CD4-positive, CD25-positive, alpha-beta regulatory T cell (primary cell): ENCODE data around the gene FBF1. TPM values are rescaled to one million over a fixed set of nuclear protein-coding genes. Genes with fewer than 3 reads are reported as not detected.
"Not testable (repeated sequence)": the region's sequence is repeated elsewhere in the genome, so short reads cannot be mapped to it uniquely, and the experiment has no call there.

ENCODE experiments used
- ATAC-seq, 2 donors: fragments of 150-1000 bp; cut with Tn5 transposase; one replicate each; pipeline ENCODE4 v1.10.0; 2021; ENCODE audit warnings: low read depth in 2 of 2, moderate number of reproducible peaks in 2 of 2, moderate library complexity in 1 of 2
- DNase-seq, 3 donors: peaks; one replicate each; pipeline versions ENCODE4 v3.0.0 to v3.0.0-alpha.2; 2012 to 2022; ENCODE audit warnings: mixed read lengths in 1 of 3
- H3K27ac ChIP-seq: one replicate; pipeline ENCODE4 v1.7.0; 2013; ENCODE audit warnings: mild to moderate bottlenecking, low read length; ENCODE audit not compliant: insufficient read depth, poor library complexity, severe bottlenecking
- H3K27me3 ChIP-seq: one replicate; pipeline ENCODE4 v1.7.0; 2013; ENCODE audit warnings: low read length; ENCODE audit not compliant: control insufficient read depth, insufficient read depth
- H3K36me3 ChIP-seq: one replicate; pipeline ENCODE4 v1.7.0; 2013; ENCODE audit warnings: mild to moderate bottlenecking, low read length, moderate library complexity; ENCODE audit not compliant: control insufficient read depth, insufficient read depth
- H3K4me1 ChIP-seq: 2 replicates; pipeline ENCODE4 v1.7.0; 2013; ENCODE audit warnings: mild to moderate bottlenecking, low read length; ENCODE audit not compliant: insufficient read depth, control insufficient read depth, poor library complexity, severe bottlenecking
- H3K4me3 ChIP-seq: one replicate; pipeline ENCODE4 v1.7.0; 2013; ENCODE audit warnings: low read depth, mild to moderate bottlenecking, low read length, moderate library complexity
- H3K9me3 ChIP-seq, 2 experiments: 1 replicate in 1 of 2; 2 replicates in 1 of 2; pipeline ENCODE4 v1.7.0; 2013; ENCODE audit warnings: low read length in 2 of 2, mild to moderate bottlenecking in 1 of 2, moderate library complexity in 1 of 2; ENCODE audit not compliant: control insufficient read depth in 2 of 2
- H3K27ac Mint-ChIP-seq, 3 donors: one replicate each; pipeline ENCODE4 v1.8.0; 2020 to 2022; ENCODE audit warnings: mild to moderate bottlenecking in 3 of 3, mixed read lengths in 3 of 3, moderate library complexity in 2 of 3
- H3K27me3 Mint-ChIP-seq: one replicate; pipeline ENCODE4 v1.8.0; 2022; ENCODE audit warnings: mild to moderate bottlenecking, mixed read lengths
- H3K36me3 Mint-ChIP-seq: one replicate; pipeline ENCODE4 v1.8.0; 2020; ENCODE audit warnings: mixed read lengths
- H3K4me1 Mint-ChIP-seq, 4 donors: one replicate each; pipeline ENCODE4 v1.8.0; 2020 to 2022; ENCODE audit warnings: mixed read lengths in 4 of 4, mild to moderate bottlenecking in 1 of 4
- H3K4me3 Mint-ChIP-seq, 4 donors: one replicate each; pipeline ENCODE4 v1.8.0; 2020 to 2022; ENCODE audit warnings: mild to moderate bottlenecking in 4 of 4, mixed read lengths in 4 of 4, moderate library complexity in 3 of 4
- H3K9me3 Mint-ChIP-seq, 7 donors: one replicate each; pipeline ENCODE4 v1.8.0; 2020 to 2022; ENCODE audit warnings: mixed read lengths in 7 of 7, mild to moderate bottlenecking in 3 of 7, moderate library complexity in 2 of 7
- polyA plus RNA-seq, 4 donors: library from polyadenylated mRNA; unstranded; fragments of 300-500 nt; fragmentation: Illumina TruSeq; gene quantifications; one replicate each; pipeline ENCODE4 v1.2.3, GENCODE V29; 2021
- total RNA-seq: library from RNA; stranded (reverse); gene quantifications from one replicate; pipeline ENCODE4 v1.2.3, GENCODE V29; 2022

FBF1 gene
- total and polyA plus RNA-seq, 5 donors from 2014 or later = 1.7 to 15.5 (median 2.9) TPM

DNA sequence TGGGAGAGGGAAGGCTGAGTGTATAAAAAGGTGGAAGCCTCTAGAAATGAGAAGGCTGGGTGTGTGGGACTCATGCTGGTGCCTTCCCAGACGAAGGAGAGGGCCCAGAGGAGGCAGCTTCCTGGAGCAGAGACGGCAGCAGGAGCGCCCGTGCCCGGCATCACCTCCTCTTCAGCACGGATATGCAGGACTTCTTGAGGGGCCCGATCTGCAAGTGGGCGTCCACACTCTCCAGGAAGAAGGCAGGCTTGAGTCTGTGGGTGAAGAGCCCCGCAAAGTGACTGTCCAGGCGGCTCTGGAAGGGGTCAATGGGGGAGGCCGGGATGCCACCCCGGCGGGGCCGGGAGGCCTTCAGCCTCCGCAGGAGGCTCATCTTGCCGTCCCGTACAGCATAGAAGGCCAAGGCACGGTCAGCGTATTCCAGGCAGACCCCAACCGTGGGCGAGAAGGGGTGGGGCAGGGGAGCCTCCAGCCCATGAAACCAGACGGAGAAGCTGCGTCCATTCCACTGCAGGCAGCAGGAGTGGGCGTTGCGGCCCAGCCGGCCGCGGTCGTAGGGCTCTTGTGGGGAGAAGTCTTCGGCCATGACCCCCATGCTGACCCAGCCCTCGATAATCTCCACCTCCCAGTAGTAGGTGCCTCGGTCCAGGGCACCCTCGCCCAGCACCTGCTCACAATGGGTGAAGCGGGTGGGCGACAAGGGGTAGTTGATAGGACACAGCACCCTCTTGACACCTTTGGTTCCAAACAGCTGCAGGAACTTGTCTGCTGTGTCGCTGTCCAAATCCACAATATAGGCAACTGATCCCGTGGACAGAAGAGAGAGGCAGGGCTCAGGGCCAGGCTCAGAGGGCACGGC, 66.3 kb downstream of the FBF1 start:
- Mint-ChIP-seq H3K9me3 (no peaks in the 10 kb centered on the region), H3K27me3 (peaks cover 7% of the 10 kb centered on the region), H3K4me3 (peak overlapping the region in 3 of 4 donors; percentile 24 to 79 (median 44)), H3K4me1 (peaks cover 0 to 59% (median 21%) of the 10 kb centered on the region in 4 donors), H3K27ac (peak overlapping the region in 2 of 3 donors; percentile 79 to 97), H3K36me3 (no peaks in the 10 kb centered on the region)
- no peaks in the 10 kb centered on the region for H3K9me3 ChIP-seq
- peaks cover 5% of the 10 kb centered on the region for H3K36me3 ChIP-seq
- peaks cover 55% of the 10 kb centered on the region for H3K4me1 ChIP-seq
- ATAC-seq = no peak
- no peak overlapping the region for H3K4me3 ChIP-seq
- H3K27ac ChIP-seq = peak overlapping the region; percentile 75
- no peaks in the 10 kb centered on the region for H3K27me3 ChIP-seq
- DNase-seq = no peak

DNA sequence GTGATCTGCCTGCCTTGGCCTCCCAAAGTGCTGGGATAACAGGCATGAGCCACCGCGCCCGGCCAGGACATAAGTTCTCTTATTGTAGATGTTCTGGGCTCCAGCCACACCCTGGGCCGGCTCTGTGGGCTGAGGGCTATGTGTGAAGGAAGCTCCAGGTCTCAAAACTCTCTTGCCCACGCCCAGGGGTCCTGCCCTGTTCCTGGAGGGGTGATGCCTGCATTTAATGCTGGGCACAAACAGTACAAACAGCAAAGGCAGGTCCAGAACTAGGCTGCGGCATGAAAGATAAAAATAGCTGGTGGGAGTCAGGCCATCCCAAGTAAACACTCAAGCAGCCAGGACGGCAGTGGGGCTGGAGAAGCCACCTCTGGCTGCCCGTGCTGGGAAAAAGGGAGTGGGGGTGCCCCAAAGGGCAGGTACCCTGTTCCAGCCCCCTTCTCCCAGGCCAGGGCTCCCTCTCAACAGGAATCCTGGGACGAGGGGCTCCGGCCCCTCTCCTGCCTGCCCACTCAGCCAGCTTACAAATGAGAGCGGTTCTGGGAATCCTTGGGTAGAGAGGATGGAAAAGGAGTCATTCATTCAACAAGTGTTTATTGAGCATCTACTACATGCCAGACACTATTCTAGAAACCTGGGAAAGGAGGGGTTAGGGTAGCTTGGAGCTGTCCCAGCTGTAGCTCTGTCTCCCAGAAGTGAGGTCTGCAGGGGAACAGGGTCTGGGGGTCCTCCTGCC, 67.1 kb downstream of the FBF1 start:
- Histone ChIP-seq H3K36me3 (peaks cover 5% of the 10 kb centered on the region), H3K4me3 (no peak overlapping the region), H3K27me3 (no peaks in the 10 kb centered on the region), H3K9me3 (no peaks in the 10 kb centered on the region), H3K4me1 (peaks cover 54% of the 10 kb centered on the region), H3K27ac (peak overlapping the region; percentile 71)
- peak overlapping the region in 3 of 4 donors; percentile 24 to 75 (median 47) for H3K4me3 Mint-ChIP-seq
- ATAC-seq (no peak), DNase-seq (no peak)
- H3K27me3 Mint-ChIP-seq = peaks cover under 1% of the 10 kb centered on the region
- peak overlapping the region; percentile 79 to 97 (median 88) for H3K27ac Mint-ChIP-seq
- H3K4me1 Mint-ChIP-seq = peaks cover 0 to 56% (median 20%) of the 10 kb centered on the region in 4 donors
- H3K9me3 Mint-ChIP-seq = no peaks in the 10 kb centered on the region
- no peaks in the 10 kb centered on the region for H3K36me3 Mint-ChIP-seq

- peaks cover 47% of the 10 kb centered on the region for H3K4me1 ChIP-seq
- peaks cover 5% of the 10 kb centered on the region for H3K36me3 ChIP-seq
- no peaks in the 10 kb centered on the region for H3K36me3 Mint-ChIP-seq
- H3K4me1 Mint-ChIP-seq = peaks cover 0 to 52% (median 20%) of the 10 kb centered on the region in 4 donors
- H3K27me3 Mint-ChIP-seq = peaks cover 1% of the 10 kb centered on the region
- no peaks in the 10 kb centered on the region for H3K9me3 ChIP-seq
- no peaks in the 10 kb centered on the region for H3K9me3 Mint-ChIP-seq
- DNase-seq = peak in 2 of 3 donors; percentile 71 to 90
- H3K27ac ChIP-seq = peak overlapping the region; percentile 71
- peak overlapping the region; percentile 58 to 86 (median 76) for H3K4me3 Mint-ChIP-seq
- H3K27me3 ChIP-seq = no peaks in the 10 kb centered on the region
- no peak overlapping the region for H3K4me3 ChIP-seq
- ATAC-seq = peak; percentile 53 to 60
- peak overlapping the region; percentile 82 to 95 (median 88) for H3K27ac Mint-ChIP-seq
These were observed 68.1 kb downstream of the FBF1 start for GRCh38 chr17:75872434-75873351.

- H3K36me3 Mint-ChIP-seq, ATAC-seq, H3K27me3 ChIP-seq, DNase-seq, H3K27ac Mint-ChIP-seq, H3K36me3 ChIP-seq, H3K9me3 ChIP-seq, H3K4me3 ChIP-seq, H3K27ac ChIP-seq, H3K27me3 Mint-ChIP-seq, H3K4me3 Mint-ChIP-seq, H3K9me3 Mint-ChIP-seq: not testable (repeated sequence)
- H3K4me1 Mint-ChIP-seq = peaks cover 0 to 30% (median 12%) of the 10 kb centered on the region in 4 donors
- H3K4me1 ChIP-seq = peaks cover 22% of the 10 kb centered on the region
These were observed 70.6 kb downstream of the FBF1 start for GRCh38 chr17:75870228-75870627.

GRCh38 chr17:75869282-75870141, 71.3 kb downstream of the FBF1 start:
- H3K27ac Mint-ChIP-seq = no peak overlapping the region
- H3K27me3 Mint-ChIP-seq = peaks cover 4% of the 10 kb centered on the region
- ATAC-seq (no peak), DNase-seq (no peak)
- Histone ChIP-seq H3K4me3 (no peak overlapping the region), H3K36me3 (peaks cover 5% of the 10 kb centered on the region), H3K4me1 (peaks cover 21% of the 10 kb centered on the region), H3K27ac (no peak overlapping the region), H3K27me3 (no peaks in the 10 kb centered on the region), H3K9me3 (no peaks in the 10 kb centered on the region)
- no peaks in the 10 kb centered on the region for H3K9me3 Mint-ChIP-seq
- H3K36me3 Mint-ChIP-seq = no peaks in the 10 kb centered on the region
- peaks cover 0 to 34% (median 13%) of the 10 kb centered on the region in 4 donors for H3K4me1 Mint-ChIP-seq
- H3K4me3 Mint-ChIP-seq = peak overlapping the region in 1 of 4 donors; percentile 21

GRCh38 chr17:75868730-75869281, 72.0 kb downstream of the FBF1 start:
- not testable (repeated sequence) for H3K9me3 Mint-ChIP-seq, H3K27ac ChIP-seq

More at GRCh38 chr17:75868730-75869281, 72.0 kb downstream of the FBF1 start:
- not testable (repeated sequence) for H3K27me3 Mint-ChIP-seq, DNase-seq, H3K27me3 ChIP-seq, H3K4me3 ChIP-seq, H3K36me3 ChIP-seq, H3K27ac Mint-ChIP-seq, H3K4me3 Mint-ChIP-seq, ATAC-seq, H3K9me3 ChIP-seq, H3K36me3 Mint-ChIP-seq
- peaks cover 26% of the 10 kb centered on the region for H3K4me1 ChIP-seq
- H3K4me1 Mint-ChIP-seq = peaks cover 0 to 33% (median 14%) of the 10 kb centered on the region in 4 donors
